HG02588 (cell line): ENCODE measurements around the gene SECISBP2.
"Not testable (repeated sequence)": the region's sequence is repeated elsewhere in the genome, so short reads cannot be mapped to it uniquely, and the experiment has no call there.

Experiments used
- ATAC-seq: cut with Tn5 transposase; IDR thresholded peaks from one replicate; pipeline ENCODE4 v1.9.1; 2021; ENCODE audit warnings: mild to moderate bottlenecking, moderate library complexity; ENCODE audit not compliant: unreplicated experiment

The SECISBP2 gene, protein sequence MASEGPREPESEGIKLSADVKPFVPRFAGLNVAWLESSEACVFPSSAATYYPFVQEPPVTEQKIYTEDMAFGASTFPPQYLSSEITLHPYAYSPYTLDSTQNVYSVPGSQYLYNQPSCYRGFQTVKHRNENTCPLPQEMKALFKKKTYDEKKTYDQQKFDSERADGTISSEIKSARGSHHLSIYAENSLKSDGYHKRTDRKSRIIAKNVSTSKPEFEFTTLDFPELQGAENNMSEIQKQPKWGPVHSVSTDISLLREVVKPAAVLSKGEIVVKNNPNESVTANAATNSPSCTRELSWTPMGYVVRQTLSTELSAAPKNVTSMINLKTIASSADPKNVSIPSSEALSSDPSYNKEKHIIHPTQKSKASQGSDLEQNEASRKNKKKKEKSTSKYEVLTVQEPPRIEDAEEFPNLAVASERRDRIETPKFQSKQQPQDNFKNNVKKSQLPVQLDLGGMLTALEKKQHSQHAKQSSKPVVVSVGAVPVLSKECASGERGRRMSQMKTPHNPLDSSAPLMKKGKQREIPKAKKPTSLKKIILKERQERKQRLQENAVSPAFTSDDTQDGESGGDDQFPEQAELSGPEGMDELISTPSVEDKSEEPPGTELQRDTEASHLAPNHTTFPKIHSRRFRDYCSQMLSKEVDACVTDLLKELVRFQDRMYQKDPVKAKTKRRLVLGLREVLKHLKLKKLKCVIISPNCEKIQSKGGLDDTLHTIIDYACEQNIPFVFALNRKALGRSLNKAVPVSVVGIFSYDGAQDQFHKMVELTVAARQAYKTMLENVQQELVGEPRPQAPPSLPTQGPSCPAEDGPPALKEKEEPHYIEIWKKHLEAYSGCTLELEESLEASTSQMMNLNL

GRCh38 chr9:89318123-89319014, at the start of gene SECISBP2:
TSS of gene SECISBP2 (plus strand) at chr9:89318500. CDS start at chr9:89318577, 77 bp downstream.
- peak; percentile 89 for ATAC-seq

- ATAC-seq = no peak
These were observed 44.6 kb upstream of the SECISBP2 start for GRCh38 chr9:89273528-89274279.

GRCh38 chr9:89274838-89275237, 43.5 kb upstream of the SECISBP2 start:
- ATAC-seq = no peak

DNA sequence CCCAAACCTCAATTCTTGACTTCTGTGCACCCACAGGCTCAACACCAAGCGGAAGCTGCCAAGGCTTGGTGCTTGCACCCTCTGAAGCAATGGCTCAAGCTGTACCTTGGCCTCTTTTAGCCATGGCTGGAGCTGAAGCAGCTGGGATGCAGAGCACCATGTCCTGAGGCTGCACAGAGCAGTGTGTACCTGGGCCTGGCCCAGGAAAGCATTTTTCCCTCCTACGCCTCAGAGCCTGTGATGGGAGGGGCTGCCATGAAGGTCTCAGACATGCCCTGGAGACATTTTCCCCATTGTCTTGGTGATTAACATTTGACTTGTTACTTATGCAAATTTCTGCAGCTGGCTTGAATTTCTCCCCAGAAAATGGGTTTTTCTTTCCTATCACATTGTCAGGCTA, 42.3 kb upstream of the SECISBP2 start:
- ATAC-seq = not testable (repeated sequence)

DNA sequence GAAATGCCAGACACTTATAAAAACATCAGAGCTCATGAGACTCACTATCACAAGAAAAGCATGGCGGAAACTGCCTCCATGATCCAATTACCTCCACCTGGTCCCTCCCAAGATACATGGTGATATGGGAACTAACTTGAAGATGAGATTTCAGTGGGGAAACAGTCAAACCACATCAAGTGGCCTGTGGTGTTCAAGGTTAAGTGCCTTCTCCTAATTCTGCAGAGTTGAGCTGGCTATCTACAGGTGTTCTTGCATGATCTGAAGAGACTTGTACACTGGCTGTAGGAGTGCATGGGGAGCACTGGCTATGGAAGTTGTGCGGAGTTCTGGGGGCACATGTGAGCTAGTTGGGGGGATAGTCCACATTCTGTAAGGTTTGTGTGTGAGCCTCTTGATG, 41.3 kb upstream of the SECISBP2 start:
- no peak for ATAC-seq

DNA sequence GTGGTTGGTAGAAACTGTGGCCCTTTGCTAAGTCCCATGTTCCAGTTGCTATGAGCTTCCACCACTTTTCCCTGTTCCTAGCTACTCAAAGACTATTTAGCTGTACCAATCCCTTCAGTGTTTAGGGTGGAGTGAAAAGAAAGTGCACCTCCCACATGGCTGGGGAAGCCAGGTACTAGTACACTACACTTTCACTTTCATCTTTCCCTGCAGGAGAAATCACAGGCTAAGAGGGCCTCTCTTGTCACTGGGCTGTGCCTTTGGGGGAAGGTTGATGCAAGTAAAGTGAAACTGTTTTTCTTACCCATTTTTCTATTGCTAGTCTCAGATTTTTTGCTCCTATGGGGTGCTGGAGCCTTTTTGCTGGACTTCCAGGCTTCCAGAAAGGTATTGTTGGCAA, 40.8 kb upstream of the SECISBP2 start:
- ATAC-seq = no peak

DNA sequence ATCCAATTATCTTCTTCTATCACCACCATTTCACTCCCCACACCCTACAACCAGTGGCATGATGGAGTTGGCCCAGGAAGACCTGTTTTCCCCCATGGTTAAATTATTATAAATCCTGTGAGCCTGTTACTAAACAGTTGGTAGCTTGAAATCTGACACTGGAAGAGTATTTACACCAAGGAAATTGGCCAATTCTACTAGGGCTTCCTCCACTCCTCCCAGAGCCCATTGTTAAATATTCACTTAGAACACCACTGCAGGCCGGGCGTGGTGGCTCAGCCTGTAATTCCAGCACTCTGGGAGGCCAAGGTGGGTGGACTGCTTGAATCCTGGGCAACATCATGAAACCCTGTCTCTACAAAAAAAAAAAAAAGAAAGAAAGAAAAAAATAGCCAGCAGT, 39.7 kb upstream of the SECISBP2 start:
- ATAC-seq = no peak

DNA sequence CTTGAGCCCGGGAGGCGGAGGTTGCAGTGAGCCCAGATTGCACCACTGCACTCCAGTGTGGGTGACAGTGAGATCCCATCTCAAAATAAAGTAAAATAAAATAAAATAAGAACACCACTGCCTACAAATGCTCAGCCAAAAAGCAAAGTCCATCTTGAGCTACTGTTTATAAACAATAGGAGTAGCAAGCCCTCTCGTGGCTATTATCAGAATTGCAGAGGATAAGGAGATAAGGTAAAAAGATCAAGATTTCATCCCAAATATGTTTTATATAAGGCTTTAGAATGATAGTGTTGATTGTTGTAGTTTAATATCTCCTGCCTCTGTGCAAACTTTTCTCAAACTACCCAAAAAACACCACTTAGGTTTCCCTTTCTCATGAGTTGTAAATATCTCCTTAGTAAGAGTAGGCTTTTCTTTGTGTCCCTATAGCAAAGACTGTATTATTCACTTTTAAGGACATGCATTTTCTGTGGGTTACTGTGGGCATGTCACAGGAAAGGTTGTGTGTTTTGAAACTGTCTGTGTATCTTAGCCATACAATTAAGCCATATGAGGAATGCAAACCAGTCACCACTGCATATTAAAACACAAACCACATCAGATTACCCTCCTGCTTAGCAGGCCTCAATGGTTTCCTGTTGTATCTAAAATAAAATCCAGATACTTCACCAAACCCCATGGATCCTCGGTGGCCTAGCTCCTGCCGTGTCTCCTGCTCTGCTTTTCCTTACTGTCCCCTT, 39.1 kb upstream of the SECISBP2 start:
- no peak for ATAC-seq

DNA sequence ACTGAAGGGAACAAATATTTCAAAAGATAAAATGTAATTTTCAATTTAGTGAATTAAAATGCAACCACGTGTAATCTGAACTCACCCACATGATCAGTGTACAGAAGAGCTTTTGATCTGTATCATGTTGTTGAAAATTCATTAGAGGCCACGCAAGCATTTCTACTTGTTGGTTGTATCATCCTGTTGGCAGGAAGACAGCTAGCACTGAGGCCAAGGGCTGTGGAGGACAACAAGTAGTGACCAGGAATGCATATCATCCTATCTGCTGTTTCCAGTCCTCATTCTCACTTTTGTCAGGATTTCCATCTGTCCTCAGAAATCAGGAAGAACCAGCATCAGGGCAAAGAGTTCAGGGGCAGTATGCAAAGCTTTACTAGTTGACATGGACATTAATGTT, 37.2 kb upstream of the SECISBP2 start:
- ATAC-seq = no peak

DNA sequence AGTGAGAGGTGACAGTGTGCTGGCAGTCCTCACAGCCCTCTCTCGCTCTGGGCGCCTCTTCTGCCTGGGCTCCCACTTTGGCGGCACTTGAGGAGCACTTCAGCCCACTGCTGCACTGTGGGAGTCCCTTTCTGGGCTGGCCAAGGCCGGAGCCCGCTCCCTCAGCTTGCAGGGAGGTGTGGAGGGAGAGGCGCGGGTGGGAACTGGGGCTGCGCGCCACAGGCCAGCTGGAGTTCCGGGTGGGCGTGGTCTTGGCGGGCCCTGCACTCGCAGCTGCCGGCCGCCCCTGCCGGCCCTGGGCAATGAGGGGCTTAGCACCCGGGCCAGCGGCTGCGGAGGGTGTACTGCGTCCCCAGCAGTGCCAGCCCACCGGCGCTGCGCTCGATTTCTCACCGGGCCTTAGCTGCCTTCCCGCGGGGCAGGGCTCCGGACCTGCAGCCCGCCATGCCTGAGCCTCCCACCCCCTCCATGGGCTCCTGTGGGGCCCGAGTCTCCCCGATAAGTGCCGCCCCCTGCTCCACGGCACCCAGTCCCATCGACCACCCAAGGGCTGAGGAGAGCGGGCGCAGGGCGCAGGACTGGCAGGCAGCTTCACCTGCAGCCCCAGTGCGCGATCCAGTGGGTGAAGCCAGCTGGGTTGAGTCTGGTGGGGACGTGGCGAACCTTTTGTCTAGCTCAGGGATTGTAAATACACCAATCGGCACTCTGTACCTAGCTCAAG, 35.9 kb upstream of the SECISBP2 start:
- not testable (repeated sequence) for ATAC-seq

- ATAC-seq = no peak
These were observed 34.2 kb upstream of the SECISBP2 start for GRCh38 chr9:89284076-89284475.

GRCh38 chr9:89291741-89292140, 26.6 kb upstream of the SECISBP2 start:
- no peak for ATAC-seq

DNA sequence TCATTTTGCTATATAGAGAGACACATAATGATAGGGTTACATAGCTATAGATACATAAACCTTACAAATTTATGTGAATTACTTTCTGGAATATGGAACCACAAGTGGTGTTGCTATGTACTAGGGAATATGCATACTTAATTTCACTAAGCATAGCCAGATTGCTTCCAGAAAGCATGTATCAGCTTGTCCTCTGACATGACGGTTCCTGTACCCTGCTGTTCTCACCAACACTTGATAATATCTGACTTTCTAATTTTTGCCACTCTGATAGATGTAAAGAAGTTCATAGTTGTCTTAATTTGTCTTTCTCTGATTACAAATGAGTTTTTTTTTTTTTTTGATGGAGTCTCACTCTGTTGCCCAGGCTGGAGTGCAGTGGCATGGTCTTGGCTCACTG, 25.3 kb upstream of the SECISBP2 start:
- ATAC-seq = no peak

DNA sequence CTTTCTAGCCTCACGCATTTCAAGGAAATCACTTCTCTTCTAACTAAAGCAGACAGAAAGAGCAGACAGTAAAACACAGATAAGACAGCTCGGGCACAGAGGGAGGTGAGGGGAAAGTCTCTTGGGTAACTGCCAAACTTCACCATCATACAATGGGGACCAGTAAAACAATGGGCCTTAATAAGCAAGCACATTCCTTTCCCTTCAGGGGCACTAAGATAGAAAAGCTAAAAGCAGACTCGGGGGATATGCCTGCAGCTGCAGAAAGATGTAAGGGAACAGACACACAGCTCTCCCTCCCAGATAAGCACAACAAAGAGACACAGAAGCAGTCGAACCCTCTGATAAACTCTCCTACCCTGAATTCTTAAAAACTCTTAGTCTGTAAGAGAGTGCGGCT, 22.9 kb upstream of the SECISBP2 start:
- ATAC-seq = no peak

DNA sequence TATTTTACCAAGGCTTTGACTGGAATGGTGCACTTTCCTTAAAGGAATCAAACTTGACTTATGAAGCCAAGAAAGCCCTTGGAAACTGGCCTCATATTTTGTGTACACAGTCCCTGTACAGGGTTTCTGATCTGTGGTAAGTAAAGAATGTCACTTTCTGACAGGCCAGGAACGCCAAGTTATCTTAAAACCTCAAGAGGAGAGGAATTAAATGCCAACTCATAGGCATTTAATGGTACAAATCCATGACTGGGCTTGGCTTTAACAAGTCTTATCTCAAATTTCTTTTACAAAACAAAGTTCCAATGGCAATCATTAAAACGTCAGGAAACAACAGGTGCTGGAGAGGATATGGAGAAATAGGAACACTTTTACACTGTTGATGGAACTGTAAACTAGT, 16.3 kb upstream of the SECISBP2 start:
- ATAC-seq = not testable (repeated sequence)

DNA sequence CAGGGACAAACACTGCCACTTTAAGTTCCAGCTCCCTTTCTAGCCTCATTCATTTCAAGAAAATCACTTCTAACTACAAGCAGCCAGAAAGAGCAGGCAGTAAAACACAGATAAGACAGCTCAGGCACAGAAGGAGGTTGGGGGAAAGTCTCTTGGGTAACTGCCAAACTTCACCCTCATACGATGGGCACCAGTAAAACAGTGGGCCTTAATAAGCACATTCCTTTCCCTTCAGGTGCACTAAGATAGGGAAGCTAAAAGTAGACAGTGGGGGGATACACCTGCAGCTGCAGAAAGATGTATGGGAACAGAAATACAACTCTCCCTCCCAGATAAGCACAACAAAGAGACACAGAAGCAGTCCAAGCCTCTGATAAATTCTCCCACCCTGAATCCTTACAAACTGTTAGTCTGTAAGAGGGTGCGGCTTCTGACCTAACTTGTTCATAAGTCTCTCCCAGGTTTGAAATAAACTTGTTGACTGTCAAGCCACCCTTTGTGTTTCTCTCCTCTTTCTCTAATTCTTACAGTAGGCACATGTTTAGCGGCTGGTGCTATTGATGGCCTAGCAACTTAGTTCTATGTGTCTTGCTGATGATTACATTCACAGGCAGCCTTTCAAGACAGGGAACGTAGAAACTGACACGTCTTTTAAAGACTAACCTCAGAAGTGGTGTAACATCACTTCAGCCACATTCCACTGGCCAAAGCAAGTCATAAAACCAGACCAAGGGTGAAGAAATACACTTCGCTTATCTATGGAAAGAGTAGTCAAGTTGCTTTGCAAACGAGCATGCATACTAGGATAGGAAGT, 14.1 kb upstream of the SECISBP2 start:
- ATAC-seq = no peak

GRCh38 chr9:89304834-89305188, 13.5 kb upstream of the SECISBP2 start:
- ATAC-seq = no peak

GRCh38 chr9:89305868-89306267, 12.4 kb upstream of the SECISBP2 start:
- no peak for ATAC-seq
